HepG2 (cell line): ENCODE measurements around the gene EGFL8. TPM values are rescaled to one million over a fixed set of nuclear protein-coding genes. Genes with fewer than 3 reads are reported as not detected.

Experiments used
- ARNT ChIP-seq: fragments of 450-650 bp; IDR thresholded peaks from 2 replicates; pipeline ENCODE4 v1.6.1; 2017
- ATM ChIP-seq: fragments of 450-650 bp; IDR thresholded peaks from 2 replicates; pipeline ENCODE4 v1.7.1; 2017; ENCODE audit warnings: mild to moderate bottlenecking, borderline replicate concordance
- EED ChIP-seq: sonication (generic); formaldehyde crosslinking; IDR thresholded peaks from 2 replicates; pipeline ENCODE4 v1.5.0; 2020; ENCODE audit warnings: mild to moderate bottlenecking, missing genetic modification reagents
- MAZ ChIP-seq, 2 experiments: sonication (generic) in 1 of 2; formaldehyde crosslinking in 1 of 2; IDR thresholded peaks; 2 replicates each; pipeline versions ENCODE4 v1.5.0 to v1.6.1; 2012 to 2020; ENCODE audit warnings: low read depth in 2 of 2, mild to moderate bottlenecking in 2 of 2, borderline replicate concordance in 1 of 2, improper control_type of control experiment in 1 of 2, low read length in 1 of 2, missing genetic modification reagents in 1 of 2, moderate library complexity in 1 of 2
- SNAI1 ChIP-seq: sonication (generic); formaldehyde crosslinking; IDR thresholded peaks from 2 replicates; pipeline ENCODE4 v1.5.0; 2020; ENCODE audit warnings: mild to moderate bottlenecking, missing genetic modification reagents, borderline replicate concordance
- ZNF263 ChIP-seq: sonication (generic); formaldehyde crosslinking; IDR thresholded peaks from 2 replicates; pipeline ENCODE4 v1.4.0; 2020; ENCODE audit warnings: missing genetic modification reagents
- ZNF337 ChIP-seq: sonication (generic); formaldehyde crosslinking; IDR thresholded peaks from 2 replicates; pipeline ENCODE4 v1.5.1; 2020; ENCODE audit warnings: missing genetic modification reagents, low read depth, mild to moderate bottlenecking, borderline replicate concordance
- ZNF672 ChIP-seq: sonication (generic); formaldehyde crosslinking; IDR thresholded peaks from 2 replicates; pipeline ENCODE4 v1.8.1; 2022; ENCODE audit warnings: missing genetic modification reagents
- ZNF720 ChIP-seq: sonication (generic); formaldehyde crosslinking; IDR thresholded peaks from 2 replicates; pipeline ENCODE4 v1.4.0; 2020; ENCODE audit warnings: missing genetic modification reagents
- polyA plus RNA-seq, 8 experiments: library from polyadenylated mRNA; depleted of rRNA in 3 of 8; stranded (reverse) in 7 of 8; unstranded in 1 of 8; fragments of >200 nt; fragmentation: Illumina TruSeq in 4 of 8; extraction: Trizol in 4 of 8; gene quantifications; 2 replicates each; pipeline versions ENCODE4 v1.2.1 to v1.2.3, GENCODE V29; 2011 to 2016; ENCODE audit warnings: low read depth in 4 of 8, missing spikeins in 1 of 8, mixed read lengths in 1 of 8; ENCODE audit not compliant: insufficient read depth in 1 of 8
- total RNA-seq, 5 experiments: library from RNA; depleted of rRNA; stranded (reverse); fragments of >200 nt; fragmentation: Illumina TruSeq; extraction: Trizol; gene quantifications; 2 replicates each; pipeline ENCODE4 v1.2.3, GENCODE V29; 2016; ENCODE audit warnings: low read depth in 1 of 5
- TF ChIP-seq, protein P1 (sequence below): sonication (generic); formaldehyde crosslinking; IDR thresholded peaks from 2 replicates; pipeline ENCODE4 v1.5.0; 2020; ENCODE audit warnings: mild to moderate bottlenecking, missing genetic modification reagents, moderate library complexity
- TF ChIP-seq, protein P2 (sequence below): IDR thresholded peaks from 2 replicates; pipeline ENCODE4 v1.6.1; 2016; ENCODE audit warnings: missing biosample characterization, missing genetic modification reagents, low read depth
- TF ChIP-seq, protein P3 (sequence below), 2 experiments: sonication (generic) in 1 of 2; formaldehyde crosslinking in 1 of 2; IDR thresholded peaks; 2 replicates each; pipeline versions ENCODE4 v1.5.1 to v1.6.1; 2011 to 2020; ENCODE audit warnings: borderline replicate concordance in 1 of 2, low read depth in 1 of 2, low read length in 1 of 2, mild to moderate bottlenecking in 1 of 2, missing genetic modification reagents in 1 of 2, moderate library complexity in 1 of 2

The EGFL8 gene
- total and polyA plus RNA-seq, 2 of the 13 experiments (the other 11 are each of a cell fraction or from before 2014, with no cell fraction given): 10.0 to 11.5 TPM

DNA sequence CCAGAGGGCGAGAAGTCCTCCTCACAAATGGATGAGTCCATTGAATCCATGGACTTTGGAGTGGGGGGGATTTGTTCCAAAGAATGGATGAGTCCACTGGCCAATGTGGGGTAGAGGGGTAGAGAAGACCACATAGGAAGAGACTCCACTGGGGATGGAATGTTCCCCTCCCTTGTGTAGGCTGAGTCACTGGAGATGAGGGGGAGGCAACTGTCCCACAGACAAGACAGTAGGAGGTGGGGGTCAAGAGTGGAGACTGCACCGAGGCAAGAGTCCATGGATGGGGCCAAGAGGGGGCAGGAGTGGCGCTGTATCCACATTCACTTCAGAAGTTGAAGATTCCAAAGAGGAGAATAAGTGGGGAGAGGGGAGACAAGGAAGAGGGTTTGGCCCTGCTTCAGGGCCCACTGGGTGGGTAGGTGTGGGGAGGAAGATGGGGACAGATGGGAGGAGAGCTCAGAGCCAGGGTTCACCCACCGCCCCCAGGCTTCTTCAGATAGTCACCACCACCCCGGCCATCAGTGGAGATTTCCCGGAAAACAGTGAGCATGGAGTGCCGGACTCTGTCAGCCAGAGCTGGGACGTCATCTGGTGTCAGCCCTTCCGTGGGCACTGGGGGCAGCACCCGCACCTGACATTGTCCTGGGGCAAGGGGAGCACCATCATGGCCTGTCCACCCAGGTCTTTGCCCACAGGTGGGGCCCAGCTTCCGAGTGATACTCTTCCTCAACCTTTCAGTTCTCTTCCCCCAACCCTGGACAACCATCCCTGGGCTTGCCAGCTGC, 4.6 kb downstream of the EGFL8 start (continued):
- TF ChIP-seq, protein P1, sequence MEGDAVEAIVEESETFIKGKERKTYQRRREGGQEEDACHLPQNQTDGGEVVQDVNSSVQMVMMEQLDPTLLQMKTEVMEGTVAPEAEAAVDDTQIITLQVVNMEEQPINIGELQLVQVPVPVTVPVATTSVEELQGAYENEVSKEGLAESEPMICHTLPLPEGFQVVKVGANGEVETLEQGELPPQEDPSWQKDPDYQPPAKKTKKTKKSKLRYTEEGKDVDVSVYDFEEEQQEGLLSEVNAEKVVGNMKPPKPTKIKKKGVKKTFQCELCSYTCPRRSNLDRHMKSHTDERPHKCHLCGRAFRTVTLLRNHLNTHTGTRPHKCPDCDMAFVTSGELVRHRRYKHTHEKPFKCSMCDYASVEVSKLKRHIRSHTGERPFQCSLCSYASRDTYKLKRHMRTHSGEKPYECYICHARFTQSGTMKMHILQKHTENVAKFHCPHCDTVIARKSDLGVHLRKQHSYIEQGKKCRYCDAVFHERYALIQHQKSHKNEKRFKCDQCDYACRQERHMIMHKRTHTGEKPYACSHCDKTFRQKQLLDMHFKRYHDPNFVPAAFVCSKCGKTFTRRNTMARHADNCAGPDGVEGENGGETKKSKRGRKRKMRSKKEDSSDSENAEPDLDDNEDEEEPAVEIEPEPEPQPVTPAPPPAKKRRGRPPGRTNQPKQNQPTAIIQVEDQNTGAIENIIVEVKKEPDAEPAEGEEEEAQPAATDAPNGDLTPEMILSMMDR (CRISPR knock-in tag): peak; percentile 28; the same call in 1 of the 2 replicates
- TF ChIP-seq ZNF720 (CRISPR knock-in tag) (no peak), ARNT (no peak), ZNF337 (CRISPR knock-in tag) (no peak), EED (CRISPR knock-in tag) (0 out of 2 replicates have a peak, but pooled peaks have one; percentile 30), MAZ (IDR thresholded peaks at IDR 0.05; ENCODE audit: borderline replicate concordance, low read depth, low read length) (no peak), MAZ (CRISPR knock-in tag; IDR thresholded peaks at IDR 0.05; ENCODE audit: low read depth) (no peak), ATM (no peak), ZNF263 (CRISPR knock-in tag) (peak; percentile 86; the same call in 1 of the 2 replicates), SNAI1 (no peak), ZNF672 (CRISPR knock-in tag) (no peak)
- TF ChIP-seq, protein P2, sequence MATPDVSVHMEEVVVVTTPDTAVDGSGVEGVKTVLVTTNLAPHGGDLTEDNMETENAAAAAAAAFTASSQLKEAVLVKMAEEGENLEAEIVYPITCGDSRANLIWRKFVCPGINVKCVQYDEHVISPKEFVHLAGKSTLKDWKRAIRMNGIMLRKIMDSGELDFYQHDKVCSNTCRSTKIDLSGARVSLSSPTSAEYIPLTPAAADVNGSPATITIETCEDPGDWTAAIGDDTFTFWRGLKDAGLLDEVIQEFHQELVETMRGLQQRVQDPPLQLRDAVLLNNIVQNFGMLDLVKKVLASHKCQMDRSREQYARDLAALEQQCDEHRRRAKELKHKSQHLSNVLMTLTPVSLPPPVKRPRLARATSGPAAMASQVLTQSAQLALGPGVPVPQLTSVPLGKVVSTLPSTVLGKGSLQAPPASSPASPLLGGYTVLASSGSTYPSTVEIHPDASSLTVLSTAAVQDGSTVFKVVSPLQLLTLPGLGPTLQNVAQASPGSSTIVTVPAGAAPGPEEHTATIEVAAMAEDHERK (CRISPR knock-in tag): no peak
- TF ChIP-seq, protein P3, sequence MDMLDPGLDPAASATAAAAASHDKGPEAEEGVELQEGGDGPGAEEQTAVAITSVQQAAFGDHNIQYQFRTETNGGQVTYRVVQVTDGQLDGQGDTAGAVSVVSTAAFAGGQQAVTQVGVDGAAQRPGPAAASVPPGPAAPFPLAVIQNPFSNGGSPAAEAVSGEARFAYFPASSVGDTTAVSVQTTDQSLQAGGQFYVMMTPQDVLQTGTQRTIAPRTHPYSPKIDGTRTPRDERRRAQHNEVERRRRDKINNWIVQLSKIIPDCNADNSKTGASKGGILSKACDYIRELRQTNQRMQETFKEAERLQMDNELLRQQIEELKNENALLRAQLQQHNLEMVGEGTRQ (IDR thresholded peaks at IDR 0.05; ENCODE audit: low read depth, low read length): no peak
- TF ChIP-seq, protein P3 (CRISPR knock-in tag; IDR thresholded peaks at IDR 0.05; ENCODE audit: borderline replicate concordance): no peak
